ENCODE data around the gene CRYGS.

Gene CRYGS

DNA sequence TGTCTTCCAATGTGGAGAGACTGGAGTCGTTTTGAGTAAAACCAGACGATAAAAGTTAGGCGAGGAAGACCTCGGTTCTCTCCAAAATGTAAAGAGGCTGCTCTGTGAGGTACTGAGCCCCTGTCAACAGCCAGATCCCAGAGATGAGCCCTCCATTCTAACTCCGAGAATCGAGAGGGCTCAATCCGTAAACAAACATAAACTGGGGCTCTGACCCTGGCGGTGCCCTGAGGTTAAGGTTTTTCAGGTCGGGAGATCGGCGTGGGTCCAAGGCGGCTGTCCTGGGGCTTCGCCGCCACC lies 22.5 kb upstream of the CRYGS start:
- peak overlapping the region; percentile 98 for H3K4me3 ChIP-seq (ENCODE audit: low read depth, low read length)
- in situ Hi-C loops (cut with HindIII; ENCODE audit: low sequenced_read_pairs), result no loop called here
- TF ChIP-seq CTCF (IDR thresholded peaks at IDR 0.05; ENCODE audit: low read depth, low read length), result no peak
- DNase-seq (ENCODE audit: low read depth, low spot score), result no peak

GRCh38 chr3:186564586-186564985 lies 20.4 kb upstream of the CRYGS start:
- TF ChIP-seq CTCF (IDR thresholded peaks at IDR 0.05; ENCODE audit: low read depth, low read length), result no peak
- no peak overlapping the region for H3K4me3 ChIP-seq (ENCODE audit: low read depth, low read length)
- in situ Hi-C loops (cut with HindIII; ENCODE audit: low sequenced_read_pairs), result no loop called here
- no peak for DNase-seq (ENCODE audit: low read depth, low spot score)

GRCh38 chr3:186552408-186553031 lies 8.3 kb upstream of the CRYGS start:
- no peak for TF ChIP-seq CTCF (IDR thresholded peaks at IDR 0.05; ENCODE audit: low read depth, low read length)
- in situ Hi-C loops (cut with HindIII; ENCODE audit: low sequenced_read_pairs), result no loop called here
- no peak for DNase-seq (ENCODE audit: low read depth, low spot score)

GRCh38 chr3:186551387-186551786 lies 7.2 kb upstream of the CRYGS start:
- in situ Hi-C loops (cut with HindIII; ENCODE audit: low sequenced_read_pairs), result no loop called here
- H3K4me3 ChIP-seq (ENCODE audit: low read depth, low read length), result no peak overlapping the region
- no peak for DNase-seq (ENCODE audit: low read depth, low spot score)
- TF ChIP-seq CTCF (IDR thresholded peaks at IDR 0.05; ENCODE audit: low read depth, low read length), result no peak

More at GRCh38 chr3:186552408-186553031, 8.3 kb upstream of the CRYGS start:
- H3K4me3 ChIP-seq (ENCODE audit: low read depth, low read length), result no peak overlapping the region

- H3K4me3 ChIP-seq (ENCODE audit: low read depth, low read length), result no peak overlapping the region
- no peak for TF ChIP-seq CTCF (IDR thresholded peaks at IDR 0.05; ENCODE audit: low read depth, low read length)
- DNase-seq (ENCODE audit: low read depth, low spot score), result no peak
- in situ Hi-C loops (cut with HindIII; ENCODE audit: low sequenced_read_pairs), result loop anchor here (25.0 kb wide), 2 partner anchors 262 to 562 kb away; no protein-coding TSS in a partner anchor
These were observed 5.3 kb upstream of the CRYGS start for GRCh38 chr3:186549497-186549896.

GRCh38 chr3:186540835-186541226 lies 3.3 kb downstream of the CRYGS start:
- peak; percentile 9 for DNase-seq (ENCODE audit: low read depth, low spot score)
- TF ChIP-seq CTCF (IDR thresholded peaks at IDR 0.05; ENCODE audit: low read depth, low read length), result no peak
- in situ Hi-C loops (cut with HindIII; ENCODE audit: low sequenced_read_pairs), result loop anchor here (25.0 kb wide), 2 partner anchors 254 to 554 kb away; no protein-coding TSS in a partner anchor
- H3K4me3 ChIP-seq (ENCODE audit: low read depth, low read length), result no peak overlapping the region

Measured in astrocyte of the spinal cord (primary cell).